Neural crest cell (in vitro differentiated cells): ENCODE data around the gene CDC20. TPM values are rescaled to one million over a fixed set of nuclear protein-coding genes. Genes with fewer than 3 reads are reported as not detected.

Experiments
- DNase-seq: peaks from one replicate; pipeline ENCODE4 v3.0.0; 2021; ENCODE audit warnings: low read depth, mixed read lengths, low spot score
- H3K27ac Mint-ChIP-seq: one replicate; pipeline ENCODE4 v1.8.0; 2021; ENCODE audit warnings: mild to moderate bottlenecking, mixed read lengths; ENCODE audit not compliant: unreplicated experiment
- H3K27me3 Mint-ChIP-seq: 2 replicates; pipeline ENCODE4 v1.8.0; 2021; ENCODE audit warnings: low read depth, mild to moderate bottlenecking, mixed read lengths
- H3K36me3 Mint-ChIP-seq: 2 replicates; pipeline ENCODE4 v1.8.0; 2021; ENCODE audit warnings: low read depth, mild to moderate bottlenecking, mixed read lengths
- H3K4me1 Mint-ChIP-seq: 2 replicates; pipeline ENCODE4 v1.8.0; 2021; ENCODE audit warnings: mixed read lengths
- H3K4me3 Mint-ChIP-seq: one replicate; pipeline ENCODE4 v1.8.0; 2021; ENCODE audit warnings: mild to moderate bottlenecking, mixed read lengths
- H3K9me3 Mint-ChIP-seq: 2 replicates; pipeline ENCODE4 v1.8.0; 2021; ENCODE audit warnings: mixed read lengths
- total RNA-seq: library from RNA; stranded (reverse); gene quantifications from 2 replicates; pipeline ENCODE4 v1.2.1, GENCODE V29; 2021
- TF ChIP-seq, protein P1 (sequence below): fragments of 200-600 bp; sonication (generic); conservative IDR thresholded peaks from 2 replicates; pipeline ENCODE4 v1.5.0; 2021; ENCODE audit warnings: antibody characterized with exemption, mild to moderate bottlenecking

CDC20 gene
- total RNA-seq, 1 donor from 2014 or later: 196 TPM

DNA sequence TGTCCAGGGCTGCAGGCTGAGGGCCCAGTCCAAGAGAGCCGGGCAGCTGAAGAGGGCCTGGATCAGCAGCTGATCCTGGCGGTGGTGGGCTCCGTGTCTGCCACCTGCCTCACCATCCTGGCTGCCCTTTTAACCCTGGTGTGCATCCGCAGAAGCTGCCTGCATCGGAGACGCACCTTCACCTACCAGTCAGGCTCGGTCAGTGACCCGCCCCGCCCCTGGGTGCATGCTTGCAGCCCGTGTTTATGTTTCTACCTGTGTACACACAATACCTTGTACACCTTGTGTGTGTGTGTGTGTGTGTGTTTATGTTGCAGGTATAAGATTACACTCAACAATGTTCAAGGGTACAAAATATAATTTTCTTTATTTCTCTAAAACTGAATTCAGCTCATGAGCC, 45.0 kb upstream of the CDC20 start:
- H3K36me3 Mint-ChIP-seq: no peaks in the 10 kb centered on the region
- H3K4me3 Mint-ChIP-seq: no peak overlapping the region
- no peak overlapping the region for H3K27ac Mint-ChIP-seq
- peaks cover 49% of the 10 kb centered on the region for H3K4me1 Mint-ChIP-seq
- DNase-seq: no peak
- H3K27me3 Mint-ChIP-seq: no peaks in the 10 kb centered on the region
- TF ChIP-seq, protein P1, sequence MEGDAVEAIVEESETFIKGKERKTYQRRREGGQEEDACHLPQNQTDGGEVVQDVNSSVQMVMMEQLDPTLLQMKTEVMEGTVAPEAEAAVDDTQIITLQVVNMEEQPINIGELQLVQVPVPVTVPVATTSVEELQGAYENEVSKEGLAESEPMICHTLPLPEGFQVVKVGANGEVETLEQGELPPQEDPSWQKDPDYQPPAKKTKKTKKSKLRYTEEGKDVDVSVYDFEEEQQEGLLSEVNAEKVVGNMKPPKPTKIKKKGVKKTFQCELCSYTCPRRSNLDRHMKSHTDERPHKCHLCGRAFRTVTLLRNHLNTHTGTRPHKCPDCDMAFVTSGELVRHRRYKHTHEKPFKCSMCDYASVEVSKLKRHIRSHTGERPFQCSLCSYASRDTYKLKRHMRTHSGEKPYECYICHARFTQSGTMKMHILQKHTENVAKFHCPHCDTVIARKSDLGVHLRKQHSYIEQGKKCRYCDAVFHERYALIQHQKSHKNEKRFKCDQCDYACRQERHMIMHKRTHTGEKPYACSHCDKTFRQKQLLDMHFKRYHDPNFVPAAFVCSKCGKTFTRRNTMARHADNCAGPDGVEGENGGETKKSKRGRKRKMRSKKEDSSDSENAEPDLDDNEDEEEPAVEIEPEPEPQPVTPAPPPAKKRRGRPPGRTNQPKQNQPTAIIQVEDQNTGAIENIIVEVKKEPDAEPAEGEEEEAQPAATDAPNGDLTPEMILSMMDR: no peak
- no peaks in the 10 kb centered on the region for H3K9me3 Mint-ChIP-seq

DNA sequence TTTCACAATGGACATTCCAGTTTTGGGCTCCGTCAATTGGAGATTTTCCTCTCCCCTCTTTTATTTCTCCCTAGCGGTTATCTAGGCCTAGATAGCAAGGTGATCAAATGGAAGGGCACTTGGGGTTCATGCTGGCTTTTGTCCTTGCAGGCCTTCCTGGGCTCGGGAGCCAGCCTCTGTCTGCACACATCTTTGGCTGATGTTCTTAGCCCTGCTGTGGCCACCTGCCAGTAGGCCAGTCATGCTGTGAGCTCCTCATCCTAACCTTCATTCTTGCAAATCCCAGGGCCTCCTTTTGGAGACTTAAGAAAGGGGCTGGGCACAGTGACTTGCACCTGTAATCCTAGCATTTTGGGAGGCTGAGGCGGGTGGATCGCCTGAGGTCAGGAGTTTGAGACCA, 44.5 kb upstream of the CDC20 start:
- TF ChIP-seq, protein P1: no peak
- no peak for DNase-seq
- Mint-ChIP-seq H3K9me3 (no peaks in the 10 kb centered on the region), H3K4me1 (peaks cover 49% of the 10 kb centered on the region), H3K36me3 (no peaks in the 10 kb centered on the region), H3K27me3 (no peaks in the 10 kb centered on the region), H3K4me3 (no peak overlapping the region), H3K27ac (no peak overlapping the region)

DNA sequence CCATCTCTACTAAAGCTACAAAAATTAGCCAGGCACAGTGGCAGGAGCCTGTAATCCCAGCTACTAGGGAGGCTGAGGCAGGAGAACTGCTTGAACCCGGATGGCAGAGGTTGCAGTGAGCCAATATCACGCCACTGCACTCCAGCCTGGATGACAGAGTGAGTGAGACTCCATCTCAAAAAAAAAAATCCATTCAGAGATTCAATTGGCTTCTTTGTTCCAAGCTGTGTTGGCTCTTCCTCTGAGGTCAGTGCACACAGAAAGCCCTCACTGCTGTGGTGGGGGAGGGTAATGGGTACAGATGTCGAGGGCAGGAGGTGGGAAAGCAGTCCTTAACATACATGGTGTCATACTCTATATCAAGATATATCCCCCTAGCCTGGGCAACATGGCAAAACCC, 43.3 kb upstream of the CDC20 start:
- Mint-ChIP-seq H3K27ac (peak overlapping the region; percentile 95), H3K4me3 (no peak overlapping the region), H3K9me3 (no peaks in the 10 kb centered on the region), H3K27me3 (no peaks in the 10 kb centered on the region), H3K4me1 (peaks cover 49% of the 10 kb centered on the region), H3K36me3 (no peaks in the 10 kb centered on the region)
- DNase-seq: no peak
- TF ChIP-seq, protein P1: no peak

DNA sequence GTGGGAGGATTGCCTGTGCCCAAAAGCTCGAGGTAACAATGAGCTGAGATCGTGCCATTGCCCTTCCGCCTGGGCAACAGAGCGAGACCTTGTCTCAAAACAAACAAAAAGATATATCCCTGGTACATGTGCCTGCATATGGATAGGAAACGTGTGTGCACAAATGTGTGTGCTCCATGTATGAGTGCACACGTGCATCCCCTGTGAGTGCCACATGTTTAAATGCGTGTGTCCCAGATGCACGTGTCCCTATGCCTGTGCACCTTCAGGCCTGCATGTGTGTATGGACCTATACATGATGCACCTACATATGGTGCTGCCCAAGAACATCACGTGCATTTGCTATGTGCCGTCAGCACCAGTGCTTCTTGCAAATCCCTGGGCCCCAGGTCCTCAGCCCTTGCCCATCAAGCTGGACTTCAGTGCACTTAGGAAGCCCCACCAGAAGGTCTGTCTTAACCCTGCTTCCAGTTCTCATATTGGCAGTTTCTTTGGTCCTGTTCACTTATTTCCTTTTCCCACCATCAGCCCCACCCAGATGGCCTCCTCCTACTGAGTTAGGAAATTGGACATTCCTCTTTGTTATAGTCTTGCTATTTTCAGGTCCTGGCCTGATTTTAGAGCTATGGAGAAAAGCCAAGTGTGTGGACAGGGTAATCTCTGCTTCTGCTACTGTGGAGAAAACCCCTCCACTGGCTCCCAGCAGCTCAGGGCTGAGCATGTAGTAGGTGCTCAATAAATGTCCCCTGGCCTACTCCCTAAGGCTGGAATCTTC, 42.6 kb upstream of the CDC20 start:
- DNase-seq: no peak
- TF ChIP-seq, protein P1: no peak
- peaks cover 44% of the 10 kb centered on the region for H3K4me1 Mint-ChIP-seq
- peak overlapping the region; percentile 22 for H3K27ac Mint-ChIP-seq
- no peaks in the 10 kb centered on the region for H3K9me3 Mint-ChIP-seq
- H3K27me3 Mint-ChIP-seq: no peaks in the 10 kb centered on the region
- H3K36me3 Mint-ChIP-seq: no peaks in the 10 kb centered on the region
- no peak overlapping the region for H3K4me3 Mint-ChIP-seq

DNA sequence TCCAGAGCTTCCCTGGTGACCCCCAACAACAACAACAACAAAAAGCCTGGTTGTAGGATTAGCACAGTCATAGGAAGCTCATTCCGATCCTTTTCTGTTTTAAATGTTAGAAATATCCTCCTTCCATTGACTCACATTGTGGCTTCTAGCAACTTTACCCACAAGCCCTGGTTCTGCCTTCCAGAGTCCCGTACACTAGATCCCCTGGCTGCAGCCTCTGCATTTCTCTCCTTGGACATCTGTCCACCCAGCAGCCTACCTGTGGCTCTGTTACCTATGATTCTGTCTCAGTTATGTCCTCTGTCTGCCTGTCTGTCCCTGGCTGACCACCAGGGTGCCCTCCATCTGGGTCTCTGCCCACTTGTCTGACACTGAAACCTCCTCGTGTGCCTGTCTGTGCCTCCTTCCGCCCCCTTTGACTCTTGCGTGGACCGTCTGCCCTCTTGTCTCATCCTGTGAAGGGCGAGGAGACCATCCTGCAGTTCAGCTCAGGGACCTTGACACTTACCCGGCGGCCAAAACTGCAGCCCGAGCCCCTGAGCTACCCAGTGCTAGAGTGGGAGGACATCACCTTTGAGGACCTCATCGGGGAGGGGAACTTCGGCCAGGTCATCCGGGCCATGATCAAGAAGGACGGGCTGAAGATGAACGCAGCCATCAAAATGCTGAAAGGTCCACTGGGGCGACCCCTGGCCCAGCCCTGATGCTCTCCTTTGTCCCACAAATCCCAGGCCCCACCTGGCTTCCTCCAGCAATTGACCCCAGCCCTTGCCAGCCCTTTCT, 41.9 kb upstream of the CDC20 start:
- TF ChIP-seq, protein P1: no peak
- H3K9me3 Mint-ChIP-seq: no peaks in the 10 kb centered on the region
- H3K4me3 Mint-ChIP-seq: no peak overlapping the region
- H3K27ac Mint-ChIP-seq: peak overlapping the region; percentile 91
- no peaks in the 10 kb centered on the region for H3K27me3 Mint-ChIP-seq
- DNase-seq: no peak
- H3K36me3 Mint-ChIP-seq: no peaks in the 10 kb centered on the region
- H3K4me1 Mint-ChIP-seq: peaks cover 40% of the 10 kb centered on the region
